HG02678 (cell line): ENCODE data around the gene HDLBP.
"Not testable (repeated sequence)": the region's sequence is repeated elsewhere in the genome, so short reads cannot be mapped to it uniquely, and the experiment has no call there.

ENCODE experiments used
- ATAC-seq: cut with Tn5 transposase; IDR thresholded peaks from one replicate; pipeline ENCODE4 v1.9.1; 2021; ENCODE audit warnings: mild to moderate bottlenecking, moderate library complexity; ENCODE audit not compliant: unreplicated experiment

The HDLBP gene

GRCh38 chr2:241199897-241200821, 115.3 kb downstream of the HDLBP start:
- no peak for ATAC-seq

- ATAC-seq = no peak
Observed at GRCh38 chr2:241199286-241199685, 116.2 kb downstream of the HDLBP start.

GRCh38 chr2:241198381-241199279, 116.8 kb downstream of the HDLBP start:
- ATAC-seq = no peak

DNA sequence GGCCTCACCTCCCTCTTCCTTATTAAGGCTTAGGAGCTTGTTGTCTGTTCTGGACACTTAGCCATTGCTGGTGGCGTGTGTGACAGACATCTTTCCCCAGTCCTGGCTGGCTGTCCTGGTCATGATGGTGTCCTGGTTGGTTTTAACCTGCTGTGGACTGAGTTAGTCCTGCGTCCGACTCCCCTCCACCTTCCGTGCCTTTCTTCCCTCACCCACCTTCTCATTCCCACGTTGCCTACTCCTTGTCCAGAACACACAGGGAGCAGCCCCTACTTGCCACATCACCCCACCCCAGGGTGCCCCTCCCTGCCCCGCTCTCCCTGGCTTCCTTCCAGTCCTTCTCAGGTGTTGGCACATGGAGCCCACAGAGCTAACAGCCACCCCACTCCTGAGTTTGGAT, 117.5 kb downstream of the HDLBP start:
- ATAC-seq = no peak

- not testable (repeated sequence) for ATAC-seq
Observed at GRCh38 chr2:241197246-241197645, 118.2 kb downstream of the HDLBP start.

DNA sequence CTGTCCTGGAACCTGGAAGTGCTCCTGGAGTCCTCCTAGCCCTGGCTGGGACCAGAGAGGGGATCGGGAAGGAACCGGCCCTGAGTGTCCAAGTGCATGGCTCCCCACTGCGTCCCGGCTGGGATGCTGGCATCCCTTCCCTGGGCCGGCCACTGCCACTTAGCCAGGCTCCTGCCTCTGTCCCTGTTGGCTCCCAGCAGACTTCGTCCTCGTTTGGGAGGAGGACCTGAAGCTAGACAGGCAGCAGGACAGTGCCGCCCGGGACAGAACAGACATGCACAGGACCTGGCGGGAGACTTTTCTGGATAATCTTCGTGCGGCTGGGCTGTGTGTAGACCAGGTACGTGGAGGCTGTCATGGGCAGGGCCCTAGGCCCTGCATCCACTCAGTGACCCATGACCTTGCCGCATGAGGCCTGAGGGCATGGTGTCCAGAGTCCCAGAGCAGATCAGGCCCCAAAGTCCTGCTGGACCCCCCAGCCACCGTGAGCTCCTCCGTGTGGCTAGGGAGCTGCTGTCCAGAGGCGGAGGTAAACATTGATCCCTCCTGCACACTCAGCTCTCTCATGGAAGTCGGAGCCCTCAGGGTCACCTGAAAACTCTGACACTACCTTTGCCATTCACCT, 119.9 kb downstream of the HDLBP start:
- ATAC-seq = no peak

GRCh38 chr2:241194811-241195210, 120.7 kb downstream of the HDLBP start:
- ATAC-seq = no peak

- ATAC-seq = no peak
Observed at GRCh38 chr2:241193271-241193670, 122.2 kb downstream of the HDLBP start.

DNA sequence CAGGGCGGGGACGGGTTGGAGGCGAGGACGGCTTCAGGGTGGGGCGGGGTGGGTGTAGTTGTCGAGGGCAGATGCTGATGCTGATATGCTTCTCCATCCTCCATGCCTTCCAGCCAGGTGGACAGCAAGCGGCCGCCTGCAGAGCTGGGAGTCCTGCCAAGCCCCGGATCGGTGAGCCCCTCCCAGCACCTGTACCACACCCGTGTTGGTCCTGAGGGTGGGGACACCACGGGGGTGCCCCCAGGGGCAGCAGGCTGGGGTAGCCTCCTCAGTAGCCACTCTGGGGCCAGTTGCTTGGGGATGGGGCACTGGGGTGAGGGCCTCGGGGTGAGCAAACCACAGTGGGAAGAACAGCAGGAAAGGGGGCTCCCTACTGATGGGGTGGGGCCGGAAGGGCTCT, 124.4 kb downstream of the HDLBP start:
- ATAC-seq = no peak

DNA sequence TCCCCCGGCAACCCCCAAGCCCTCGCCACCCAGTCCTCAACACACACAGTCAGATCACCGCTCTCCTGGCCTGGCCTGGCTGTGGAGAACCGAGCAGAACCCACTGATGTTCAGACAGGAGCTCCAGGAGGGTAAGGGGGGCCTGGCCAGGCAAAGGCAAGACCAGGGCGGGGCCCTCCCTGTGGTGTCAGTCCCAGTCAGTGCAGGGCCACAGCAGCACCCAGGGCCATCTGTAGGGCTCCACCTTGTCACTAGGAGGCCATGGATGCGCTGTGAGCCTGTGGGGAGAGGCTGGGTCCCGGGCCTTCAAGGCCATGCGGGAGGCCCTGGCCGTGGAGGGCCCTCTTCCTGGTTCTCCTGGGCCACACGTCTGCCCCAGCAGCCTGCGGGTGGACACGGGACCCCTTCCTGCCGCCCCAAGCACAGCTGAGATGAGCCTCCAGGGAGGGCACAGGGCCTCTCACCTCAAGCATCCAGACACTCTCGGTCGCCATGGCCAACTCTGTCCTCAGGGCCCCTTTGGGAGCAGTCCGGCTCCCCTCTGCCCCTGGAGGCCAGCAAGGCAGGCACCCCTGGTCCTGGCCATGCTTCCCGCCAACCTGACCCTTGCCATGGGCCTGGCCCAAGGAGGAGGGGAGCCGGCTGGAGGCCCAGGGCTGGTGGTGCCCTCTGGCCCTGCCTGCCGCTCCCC, 125.0 kb downstream of the HDLBP start:
- no peak for ATAC-seq

GRCh38 chr2:241189856-241190201, 125.6 kb downstream of the HDLBP start:
- no peak for ATAC-seq

DNA sequence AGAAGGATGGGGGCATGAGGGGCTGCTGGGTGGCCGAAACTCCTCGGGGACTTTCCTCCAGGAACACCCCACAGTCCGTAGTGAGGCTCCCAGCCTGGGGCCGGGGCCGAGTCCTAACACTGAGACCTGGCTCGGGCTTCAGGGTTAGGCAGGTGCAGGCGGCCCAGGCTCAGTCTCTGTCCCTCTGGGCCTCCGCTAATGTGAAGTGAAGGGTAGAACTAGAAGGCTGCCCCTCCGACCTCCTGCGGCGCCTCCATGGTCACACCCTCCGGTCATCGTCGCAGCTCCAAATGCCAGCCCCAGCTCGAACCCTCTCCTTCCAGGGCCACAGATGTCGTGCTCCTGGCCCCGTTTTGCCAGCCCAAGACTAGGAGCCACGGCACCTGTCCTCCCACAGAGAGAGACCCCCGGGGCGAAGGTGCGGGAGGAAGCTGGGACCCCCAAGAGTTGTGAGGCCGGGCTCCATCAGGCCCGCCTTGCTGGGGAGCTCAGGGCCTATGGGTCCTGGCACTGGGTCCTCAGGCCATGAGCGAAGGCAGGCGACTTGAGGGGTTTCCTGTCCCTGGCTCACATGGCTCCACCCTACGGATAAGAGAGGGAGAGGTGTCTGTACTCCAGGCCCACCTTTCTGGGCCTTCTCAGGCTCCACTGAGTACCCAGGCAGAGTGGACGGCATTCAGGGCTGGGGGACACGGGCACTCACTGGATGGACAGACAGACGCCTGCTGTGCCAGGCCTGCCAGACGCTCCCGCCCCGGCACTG, 126.2 kb downstream of the HDLBP start:
- ATAC-seq = no peak

- ATAC-seq = no peak
Observed at GRCh38 chr2:241188361-241189092, 126.9 kb downstream of the HDLBP start, which contains the start of gene ANO7. Gene ANO7, plus strand, starts transcription at chr2:241188677. Its CDS starts 1,387 bp downstream, at chr2:241190064.

GRCh38 chr2:241187918-241188234, 127.6 kb downstream of the HDLBP start:
- ATAC-seq = no peak

GRCh38 chr2:241187101-241187917, 128.2 kb downstream of the HDLBP start:
- no peak for ATAC-seq

DNA sequence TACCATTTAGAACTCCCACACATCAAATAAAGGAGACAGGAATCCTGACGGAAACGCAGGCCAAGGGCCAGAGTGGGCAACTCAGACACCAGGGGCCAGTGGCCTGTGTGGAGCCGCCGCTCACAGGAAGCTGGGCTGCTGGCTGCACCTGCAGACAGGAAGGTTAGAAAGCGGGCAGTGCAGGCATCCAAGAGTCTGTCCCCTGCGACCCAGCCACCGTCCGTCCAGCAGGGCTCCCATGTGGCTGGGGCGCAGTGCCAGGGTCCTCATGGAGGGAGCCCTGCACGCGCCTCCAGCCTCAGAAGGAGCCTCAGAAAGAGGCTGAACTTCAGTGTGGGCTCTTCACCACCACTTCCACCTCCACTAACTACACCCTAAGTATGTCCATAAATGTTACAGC, 129.5 kb downstream of the HDLBP start:
- no peak for ATAC-seq

- no peak for ATAC-seq
Observed at GRCh38 chr2:241184901-241185300, 130.6 kb downstream of the HDLBP start.

GRCh38 chr2:241183221-241183620, 132.3 kb downstream of the HDLBP start:
- no peak for ATAC-seq
